Activated T-cell treated with anti-CD3 and anti-CD28 coated beads for 1 hour (primary cell): ENCODE data around the gene OPN4.

Source experiments
- DNase-seq: peaks from one replicate; pipeline ENCODE4 v3.0.0-alpha.2; 2020; ENCODE audit warnings: low read depth

OPN4 gene

GRCh38 chr10:86699991-86700840, 45.9 kb downstream of the OPN4 start:
- DNase-seq: no peak

- no peak for DNase-seq
These were observed 46.7 kb downstream of the OPN4 start for GRCh38 chr10:86700851-86701617.

GRCh38 chr10:86703176-86703575, 48.8 kb downstream of the OPN4 start:
- DNase-seq: no peak

- DNase-seq: no peak
These were observed 50.8 kb downstream of the OPN4 start for GRCh38 chr10:86705139-86705538.

DNA sequence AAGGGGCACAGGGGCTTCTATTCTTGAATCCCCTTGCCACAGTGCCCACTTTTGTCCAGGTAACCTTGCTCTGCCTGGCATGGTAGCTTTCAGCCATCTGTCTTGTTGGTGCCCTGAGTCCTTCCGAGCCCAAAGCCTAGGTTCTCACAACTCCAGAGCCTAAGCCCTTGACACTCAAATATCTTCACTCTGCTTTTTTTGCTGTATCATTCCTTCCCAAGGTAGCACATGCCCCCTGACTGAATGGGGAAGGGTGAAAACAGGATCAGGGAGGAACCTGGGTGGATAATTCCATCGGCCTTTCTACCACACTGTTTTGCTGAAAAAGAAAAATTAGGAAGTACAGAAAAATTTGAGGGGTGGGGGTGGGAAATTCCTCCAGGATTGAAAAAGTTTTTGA, 51.6 kb downstream of the OPN4 start:
- no peak for DNase-seq

- DNase-seq: no peak
These were observed 52.1 kb downstream of the OPN4 start for GRCh38 chr10:86706401-86706841.

DNA sequence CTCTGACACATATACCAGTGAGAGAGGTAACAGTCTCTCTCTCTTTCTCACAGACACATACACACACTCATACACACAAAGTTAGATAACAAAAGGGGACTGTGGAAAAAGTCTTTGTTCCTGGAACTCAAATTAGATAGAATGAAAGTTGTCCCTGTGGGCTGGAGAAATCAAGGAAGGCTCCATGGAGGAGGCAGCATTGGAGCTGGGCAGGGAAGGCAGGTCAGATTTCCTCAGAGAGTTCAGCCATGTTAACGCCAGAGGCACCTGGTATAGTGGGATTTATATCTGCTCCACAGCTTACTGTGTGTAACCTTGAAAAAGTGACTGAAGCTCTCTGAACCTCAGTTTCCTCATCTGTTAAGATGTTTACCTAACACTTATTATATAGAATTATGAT, 52.6 kb downstream of the OPN4 start:
- no peak for DNase-seq

GRCh38 chr10:86707505-86707904, 53.2 kb downstream of the OPN4 start:
- DNase-seq: no peak

DNA sequence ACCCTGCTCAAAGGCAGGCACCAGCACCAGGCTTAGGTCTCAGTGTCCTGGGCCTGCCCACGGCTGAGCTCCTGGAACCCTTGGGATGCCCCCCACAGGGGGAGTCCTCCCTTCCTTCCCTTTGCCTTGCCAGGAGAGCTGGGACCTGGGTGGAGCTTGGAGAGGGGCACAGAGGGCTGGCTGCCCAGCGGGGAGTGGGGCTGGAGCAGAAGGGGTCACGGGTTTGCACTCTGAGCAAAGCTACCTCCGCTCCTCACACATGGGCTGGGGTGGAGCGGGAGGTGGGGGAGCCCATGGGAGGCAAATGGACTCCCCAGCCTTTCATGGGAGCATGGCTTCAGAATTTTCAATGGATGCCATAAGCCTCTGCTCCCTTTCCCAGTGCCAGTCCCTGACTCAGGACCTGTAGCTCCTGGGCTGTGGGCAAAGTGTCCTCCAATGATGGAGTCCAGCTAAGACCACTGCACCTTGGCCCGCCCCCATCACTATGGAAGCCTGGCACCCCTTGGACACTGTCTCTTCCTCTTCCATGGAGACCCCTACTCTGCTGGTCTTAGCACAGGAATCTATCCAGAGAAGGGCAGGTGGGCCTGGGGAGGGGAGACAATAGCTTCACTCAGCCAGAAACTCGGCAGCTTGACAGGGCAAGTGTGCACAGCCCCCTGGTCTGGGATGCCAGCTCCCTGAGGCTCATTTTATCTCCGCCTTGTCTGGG, 53.9 kb downstream of the OPN4 start:
- DNase-seq: no peak

- DNase-seq: no peak
These were observed 54.5 kb downstream of the OPN4 start for GRCh38 chr10:86708783-86709380.

- DNase-seq: no peak
These were observed 55.2 kb downstream of the OPN4 start for GRCh38 chr10:86709396-86710185.

GRCh38 chr10:86710987-86711512, 56.7 kb downstream of the OPN4 start:
- peak; percentile 70 for DNase-seq

GRCh38 chr10:86711513-86712316, 57.4 kb downstream of the OPN4 start:
- DNase-seq: peak; percentile 30

GRCh38 chr10:86712317-86712707, 58.0 kb downstream of the OPN4 start:
- no peak for DNase-seq

DNA sequence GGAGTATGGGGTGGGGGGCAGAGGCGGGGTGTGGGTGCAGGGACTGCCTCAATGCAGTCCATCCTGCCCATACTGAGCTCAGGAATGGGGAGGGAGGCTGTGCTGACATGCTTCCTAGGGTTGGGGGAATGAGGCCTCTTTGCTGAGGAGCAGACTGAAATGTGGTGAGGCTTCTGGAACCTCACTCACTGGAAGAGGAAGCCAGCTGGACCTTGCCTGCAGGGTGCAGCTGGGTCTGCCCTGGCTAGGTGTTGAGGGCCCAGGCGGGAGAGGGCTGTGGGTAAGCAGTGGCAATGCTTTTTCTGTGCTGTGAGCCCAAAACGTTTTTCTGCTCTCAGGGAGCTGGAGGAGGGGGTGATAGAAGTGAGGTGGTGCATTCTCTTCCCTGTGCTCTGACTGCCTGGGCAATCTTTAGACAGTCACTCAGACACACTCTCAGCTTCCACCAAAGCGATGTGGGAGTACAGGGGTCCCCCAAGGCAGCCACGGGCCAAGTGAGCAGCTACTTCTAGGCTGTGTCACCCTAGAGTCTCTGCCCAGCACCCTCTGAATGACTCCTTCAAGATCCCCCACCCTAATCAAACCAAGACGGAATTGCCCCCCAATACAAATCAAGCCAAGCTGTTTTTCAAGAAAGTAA, 60.9 kb downstream of the OPN4 start:
- no peak for DNase-seq

DNA sequence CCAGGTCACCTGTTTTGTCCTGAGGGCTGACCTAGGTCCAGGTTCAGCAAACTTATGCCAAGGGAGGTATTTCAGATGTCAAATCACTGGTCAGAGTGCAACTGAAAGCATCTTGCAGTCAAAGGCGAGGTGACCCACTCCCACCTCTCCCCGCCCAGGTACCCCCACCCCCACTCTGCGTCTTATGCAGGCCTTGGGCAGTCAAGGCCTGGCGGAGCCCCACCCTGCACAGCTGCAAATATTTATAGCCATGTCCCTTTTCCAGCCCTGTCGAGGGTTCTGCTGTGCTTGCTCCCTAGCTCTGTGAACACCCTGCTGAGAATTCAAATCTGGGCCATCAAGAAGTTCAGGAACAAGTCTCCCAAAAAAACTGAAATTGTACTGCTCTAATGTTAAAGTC, 61.5 kb downstream of the OPN4 start:
- DNase-seq: no peak
